PFSK-1 (cell line): ENCODE results near the gene DHCR7.

ENCODE experiments used
- FOXP2 ChIP-seq: optimal IDR thresholded peaks from 2 replicates; pipeline ENCODE3; 2011; ENCODE audit warnings: borderline replicate concordance, control low read depth, inconsistent platforms; ENCODE audit not compliant: insufficient read depth; ENCODE audit errors: extremely low read length, extremely low read depth
- POLR2AphosphoS5 ChIP-seq: IDR thresholded peaks from 2 replicates; pipeline ENCODE4 v1.6.1; 2012; ENCODE audit warnings: low read depth, mild to moderate bottlenecking, control low read depth, low read length, moderate library complexity
- REST ChIP-seq, 2 experiments: IDR thresholded peaks; 2 replicates each; pipeline versions ENCODE4 v1.6.1 to v1.8.0; 2011 to 2012; ENCODE audit warnings: low read depth in 2 of 2, low read length in 2 of 2, control low read depth in 1 of 2, inconsistent platforms in 1 of 2, mild to moderate bottlenecking in 1 of 2, moderate library complexity in 1 of 2; ENCODE audit not compliant: insufficient read depth in 1 of 2
- SIN3A ChIP-seq: IDR thresholded peaks from 2 replicates; pipeline ENCODE4 v1.6.1; 2012; ENCODE audit warnings: mild to moderate bottlenecking, low read length, moderate library complexity, borderline replicate concordance; ENCODE audit not compliant: insufficient read depth
- TAF1 ChIP-seq: IDR thresholded peaks from 2 replicates; pipeline ENCODE4 v1.6.1; 2012; ENCODE audit warnings: low read length, control low read depth, borderline replicate concordance; ENCODE audit not compliant: insufficient read depth

Gene DHCR7

GRCh38 chr11:71431271-71431670 lies 16.9 kb downstream of the DHCR7 start:
- TF ChIP-seq FOXP2: no peak
- TF ChIP-seq POLR2AphosphoS5: no peak
- TF ChIP-seq REST (IDR thresholded peaks at IDR 0.05; ENCODE audit: insufficient read depth in 1 of 2, low read depth in 2 of 2, low read length in 2 of 2): no peak
- no peak for TF ChIP-seq TAF1
- TF ChIP-seq SIN3A: no peak

DNA sequence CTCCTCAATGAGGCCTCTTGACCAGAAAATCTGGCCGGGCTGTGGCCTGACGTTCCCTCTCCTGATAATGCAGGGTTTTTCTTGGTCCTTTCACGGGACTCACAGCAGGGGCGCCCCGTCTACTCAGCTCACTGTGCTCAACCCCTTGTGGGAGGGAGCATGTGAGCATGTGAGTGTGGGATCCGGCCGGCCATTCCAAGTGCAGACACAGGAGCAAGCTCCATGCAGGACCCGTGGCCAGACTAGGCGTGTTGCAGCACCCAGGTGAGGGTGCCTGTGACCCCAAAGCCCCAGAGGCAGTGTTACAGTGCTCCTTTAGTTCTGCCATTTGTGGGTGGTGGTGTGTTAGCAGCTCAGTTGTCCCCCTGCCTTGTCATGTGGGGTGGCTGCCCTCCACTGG lies 18.0 kb downstream of the DHCR7 start:
- TF ChIP-seq REST (IDR thresholded peaks at IDR 0.05; ENCODE audit: insufficient read depth in 1 of 2, low read depth in 2 of 2, low read length in 2 of 2) (no peak), TAF1 (no peak), SIN3A (no peak), POLR2AphosphoS5 (no peak), FOXP2 (no peak)

DNA sequence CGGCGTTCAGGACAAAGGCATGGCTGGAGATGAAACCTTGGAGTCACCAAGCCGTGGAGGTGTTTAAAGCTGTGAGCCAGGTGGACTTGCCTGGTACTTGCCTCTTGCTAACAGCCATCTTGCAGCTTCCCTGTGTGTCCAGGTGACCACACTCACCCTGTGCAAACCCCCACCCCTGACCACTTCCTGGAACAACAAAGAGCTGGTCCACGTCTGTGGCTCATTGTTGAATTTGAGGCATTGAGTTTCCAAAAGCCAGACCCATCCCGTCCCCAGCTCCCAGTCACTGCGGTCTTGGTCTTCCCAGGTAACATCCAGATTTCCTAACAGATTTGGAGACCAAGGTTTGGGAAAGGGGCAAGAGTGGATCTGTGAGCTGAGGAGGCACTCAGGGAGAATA lies 18.5 kb downstream of the DHCR7 start:
- TF ChIP-seq REST (IDR thresholded peaks at IDR 0.05; ENCODE audit: insufficient read depth in 1 of 2, low read depth in 2 of 2, low read length in 2 of 2) (no peak), POLR2AphosphoS5 (no peak), TAF1 (no peak), SIN3A (no peak), FOXP2 (no peak)

DNA sequence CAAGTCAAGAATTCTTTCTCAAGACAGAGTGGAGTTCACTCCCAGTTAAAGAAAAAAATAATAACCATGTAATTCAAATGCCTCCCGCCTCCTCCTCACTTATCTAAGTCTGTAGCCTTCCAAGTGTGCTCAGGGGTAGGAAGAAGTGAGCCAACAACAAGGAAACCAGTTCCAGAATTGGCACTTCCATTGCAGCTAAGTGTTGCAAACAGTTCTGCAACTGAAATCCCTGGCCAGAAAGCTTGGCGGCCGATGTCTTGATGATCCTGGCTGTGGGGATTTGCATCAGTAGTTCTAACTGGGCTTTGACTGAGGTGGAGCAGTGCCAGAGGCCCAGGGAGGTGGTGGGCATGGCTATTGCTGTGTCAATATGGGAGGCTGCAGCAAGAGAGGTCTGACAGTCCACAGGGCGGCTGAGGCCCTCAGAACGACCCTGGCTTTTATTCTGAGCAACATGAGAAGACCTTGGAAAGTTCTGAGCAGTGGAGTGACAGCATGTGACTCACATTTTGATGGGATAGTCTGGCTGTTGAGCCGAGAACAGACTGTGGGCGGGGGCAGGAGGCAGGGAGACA lies 19.2 kb downstream of the DHCR7 start:
- no peak for TF ChIP-seq TAF1
- no peak for TF ChIP-seq REST (IDR thresholded peaks at IDR 0.05; ENCODE audit: insufficient read depth in 1 of 2, low read depth in 2 of 2, low read length in 2 of 2)
- no peak for TF ChIP-seq SIN3A
- no peak for TF ChIP-seq FOXP2
- TF ChIP-seq POLR2AphosphoS5: no peak

DNA sequence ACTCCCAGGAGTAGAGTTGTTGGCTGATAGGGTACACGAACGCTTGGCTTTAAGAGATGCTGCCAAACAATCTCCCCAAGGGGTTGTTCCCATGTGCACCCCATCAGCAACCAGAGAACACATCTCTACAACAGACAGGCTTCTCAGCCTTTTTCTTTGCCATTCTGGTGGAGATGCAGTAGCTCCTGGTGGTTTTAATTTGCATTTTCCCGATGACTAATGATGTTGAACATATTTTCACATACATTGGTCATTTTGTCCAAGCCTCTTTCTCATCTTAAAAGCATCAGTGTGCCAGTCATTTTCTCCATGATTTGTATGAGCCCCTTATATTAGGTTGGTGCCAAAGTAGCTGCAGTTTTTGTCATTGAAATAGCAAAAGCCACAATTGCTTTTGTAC lies 21.8 kb downstream of the DHCR7 start:
- TF ChIP-seq REST (IDR thresholded peaks at IDR 0.05; ENCODE audit: insufficient read depth in 1 of 2, low read depth in 2 of 2, low read length in 2 of 2) (no peak), TAF1 (no peak), POLR2AphosphoS5 (no peak), FOXP2 (no peak), SIN3A (no peak)
